Activated CD8-positive, alpha-beta memory T cell treated with anti-CD3 and anti-CD28 coated beads for 48 hours (primary cell): ENCODE results near the gene ZNF165.
"Not testable (repeated sequence)": the region's sequence is repeated elsewhere in the genome, so short reads cannot be mapped to it uniquely, and the experiment has no call there.

Experiments used
- DNase-seq, 3 experiments: peaks; one replicate each; pipeline ENCODE4 v3.0.0-alpha.2; 2020; ENCODE audit warnings: low read depth in 2 of 3, low spot score in 2 of 3

The ZNF165 gene

GRCh38 chr6:28121876-28122275 is 41.5 kb downstream of the ZNF165 start:
- DNase-seq, result no peak

GRCh38 chr6:28122283-28122682 is 41.9 kb downstream of the ZNF165 start:
- not testable (repeated sequence) for DNase-seq

GRCh38 chr6:28124350-28124970 is 44.1 kb downstream of the ZNF165 start, which contains the start of gene ZSCAN16:
ZSCAN16 (plus strand) TSS chr6:28124609; CDS start chr6:28125444, 835 bp downstream.
- peak; percentile 46 to 50 (median 50) for DNase-seq

- DNase-seq, result no peak
Measured at GRCh38 chr6:28124971-28125353, 44.6 kb downstream of the ZNF165 start.

- DNase-seq, result no peak
Measured at GRCh38 chr6:28125401-28125800, 45.0 kb downstream of the ZNF165 start.

- DNase-seq, result no peak
Measured at GRCh38 chr6:28134015-28134414, 53.6 kb downstream of the ZNF165 start.

DNA sequence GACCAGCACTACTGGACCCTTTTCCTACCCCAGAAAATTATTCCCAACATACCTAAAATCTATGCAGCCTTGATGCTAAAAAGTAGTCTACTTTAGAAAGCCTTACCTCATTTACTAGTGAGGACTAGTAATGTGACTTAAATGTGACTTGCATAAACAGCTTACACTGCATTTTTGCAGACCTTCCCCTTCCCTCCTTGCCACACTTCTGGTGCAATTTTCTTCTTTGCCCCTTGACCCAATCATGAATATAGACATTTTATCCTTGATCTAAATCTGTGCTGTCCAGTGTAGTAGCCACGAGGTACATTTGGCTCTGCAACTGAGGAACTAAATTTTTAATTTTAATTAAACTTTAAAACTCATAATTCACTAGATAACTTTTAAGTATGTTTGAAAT is 54.3 kb downstream of the ZNF165 start:
- DNase-seq, result no peak

DNA sequence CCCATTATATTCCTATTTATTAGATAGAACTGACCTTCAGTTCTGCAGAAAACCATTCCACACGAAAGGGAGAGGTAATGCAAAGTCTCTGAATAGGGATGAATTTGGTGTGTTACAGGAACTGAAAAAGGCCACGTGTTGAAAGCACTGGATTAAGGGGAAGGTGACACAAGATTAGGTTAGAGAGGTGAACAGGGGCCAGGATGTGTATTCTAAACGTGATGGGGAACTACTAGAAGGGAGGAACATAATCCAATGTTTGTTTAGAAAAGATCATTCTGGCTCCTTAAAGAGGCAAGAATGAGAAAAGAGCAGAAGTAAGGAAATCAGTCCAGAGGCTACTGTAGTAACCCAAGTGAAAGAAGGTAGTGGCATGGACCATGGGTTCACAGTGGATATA is 55.0 kb downstream of the ZNF165 start:
- DNase-seq, result no peak

DNA sequence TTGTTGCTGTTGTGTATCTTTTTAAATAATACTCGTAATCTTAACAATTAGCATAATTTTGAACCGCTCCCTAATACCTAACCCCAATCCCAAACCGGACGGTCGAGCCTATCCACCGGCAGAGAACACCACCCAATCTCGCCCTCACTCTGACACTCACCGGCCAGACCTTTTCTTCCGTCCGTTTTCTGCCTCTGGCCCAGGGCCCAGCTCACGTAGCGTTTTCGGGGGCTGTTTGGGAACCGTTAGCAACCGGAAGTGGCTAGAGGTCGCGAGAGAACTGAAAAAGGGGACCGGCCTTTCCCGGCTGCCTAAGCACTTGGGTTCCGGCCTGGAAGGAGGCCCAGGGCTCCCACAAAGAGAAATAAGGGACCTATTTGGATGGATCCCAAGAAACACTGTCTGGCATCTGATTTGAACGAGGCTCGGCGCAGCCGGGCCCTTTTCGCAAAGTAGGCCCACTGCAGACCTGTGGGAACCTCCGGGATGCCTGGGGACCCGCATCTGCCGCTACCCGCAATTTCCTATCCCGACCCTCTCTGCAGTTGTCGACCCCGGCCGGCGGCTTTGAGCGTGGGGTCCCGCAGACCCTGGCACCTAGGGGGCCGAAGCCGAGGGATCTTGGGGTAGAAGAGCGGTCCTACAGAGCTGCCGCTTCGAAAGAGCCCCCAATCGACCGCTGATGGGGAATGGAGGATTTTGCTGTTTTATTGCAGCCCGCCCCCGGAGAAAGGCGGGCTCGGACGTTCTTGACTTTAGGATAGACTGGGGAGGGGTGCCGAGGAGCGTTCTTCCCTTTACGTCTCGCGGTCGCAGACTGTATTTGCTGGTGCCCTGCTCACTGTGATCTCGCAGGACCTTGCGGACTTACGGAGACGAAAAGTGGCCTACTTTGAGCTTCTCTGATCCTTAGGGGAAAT is 56.5 kb downstream of the ZNF165 start:
- DNase-seq, result peak; percentile 62 to 69 (median 63)

DNA sequence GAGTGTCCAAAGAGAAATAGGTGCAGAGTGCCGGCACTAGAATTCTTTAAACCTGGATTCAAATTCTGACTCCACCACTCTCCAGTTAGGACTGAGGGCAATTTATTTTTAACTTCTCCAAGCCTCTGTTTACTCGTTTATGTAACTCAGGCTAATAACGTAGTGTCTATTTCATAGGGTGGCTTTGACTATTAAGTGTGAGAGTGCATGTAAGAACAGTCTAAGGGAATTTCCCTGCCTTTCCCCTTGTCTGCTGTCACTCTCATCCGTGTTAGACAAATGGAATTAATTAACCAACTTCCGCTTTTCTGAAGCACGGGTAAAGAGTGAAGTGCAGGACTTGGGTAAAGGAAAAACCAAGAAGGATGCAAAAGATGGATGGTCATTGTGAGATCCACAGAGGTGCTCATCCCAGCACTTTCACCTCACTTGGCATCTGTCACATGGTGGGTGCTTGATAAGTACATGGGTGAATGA is 57.2 kb downstream of the ZNF165 start:
- DNase-seq, result no peak
